Activated naive CD8-positive, alpha-beta T cell treated with anti-CD3 and anti-CD28 coated beads, Interleukin-2, amount 50 U/mL, for 24 hours (primary cell): ENCODE results near the gene AVPI1.
A peak's percentile ranks its signal among the peaks of the same experiment; 100 is the strongest.
"Not testable (repeated sequence)": the region's sequence is repeated elsewhere in the genome, so short reads cannot be mapped to it uniquely, and the experiment has no call there.

ENCODE experiments used
- ATAC-seq: fragments of 150-1000 bp; cut with Tn5 transposase; one replicate; pipeline ENCODE4 v1.10.0; 2021
- DNase-seq: peaks from one replicate; pipeline ENCODE4 v3.0.0; 2021
- H3K27ac Mint-ChIP-seq: one replicate; pipeline ENCODE4 v1.8.0; 2021; ENCODE audit warnings: mild to moderate bottlenecking, mixed read lengths
- H3K27me3 Mint-ChIP-seq: one replicate; pipeline ENCODE4 v1.8.0; 2021; ENCODE audit warnings: mixed read lengths
- H3K36me3 Mint-ChIP-seq: one replicate; pipeline ENCODE4 v1.8.0; 2021; ENCODE audit warnings: low read depth, mixed read lengths
- H3K4me1 Mint-ChIP-seq: one replicate; pipeline ENCODE4 v1.8.0; 2021; ENCODE audit warnings: mixed read lengths
- H3K4me3 Mint-ChIP-seq: one replicate; pipeline ENCODE4 v1.8.0; 2021; ENCODE audit warnings: mild to moderate bottlenecking, moderate library complexity, mixed read lengths
- H3K9me3 Mint-ChIP-seq: one replicate; pipeline ENCODE4 v1.8.0; 2021; ENCODE audit warnings: mixed read lengths

AVPI1 gene

GRCh38 chr10:97644936-97645335 is 42.1 kb downstream of the AVPI1 start:
- Mint-ChIP-seq H3K4me3 (no peak overlapping the region), H3K36me3 (peaks cover 15% of the 10 kb centered on the region), H3K27ac (no peak overlapping the region), H3K27me3 (peaks cover 2% of the 10 kb centered on the region), H3K9me3 (peaks cover 4% of the 10 kb centered on the region), H3K4me1 (peaks cover 39% of the 10 kb centered on the region)
- DNase-seq, result no peak
- ATAC-seq, result no peak

- Mint-ChIP-seq H3K27me3 (peaks cover 2% of the 10 kb centered on the region), H3K4me1 (peaks cover 29% of the 10 kb centered on the region), H3K4me3 (no peak overlapping the region), H3K27ac (no peak overlapping the region), H3K9me3 (peaks cover 4% of the 10 kb centered on the region), H3K36me3 (peaks cover 15% of the 10 kb centered on the region)
- ATAC-seq (no peak), DNase-seq (no peak)
Measured at GRCh38 chr10:97643441-97643985, 43.5 kb downstream of the AVPI1 start.

- not testable (repeated sequence) for DNase-seq, H3K27ac Mint-ChIP-seq, ATAC-seq, H3K9me3 Mint-ChIP-seq, H3K27me3 Mint-ChIP-seq
- H3K4me3 Mint-ChIP-seq, result peak overlapping the region; percentile 94
- H3K4me1 Mint-ChIP-seq, result peaks cover 26% of the 10 kb centered on the region
- H3K36me3 Mint-ChIP-seq, result peaks cover 15% of the 10 kb centered on the region
Measured at GRCh38 chr10:97642471-97643159, 44.4 kb downstream of the AVPI1 start.

- Mint-ChIP-seq H3K27me3 (peaks cover 2% of the 10 kb centered on the region), H3K4me3 (peak overlapping the region; percentile 94), H3K9me3 (peaks cover 4% of the 10 kb centered on the region), H3K4me1 (peaks cover 26% of the 10 kb centered on the region), H3K27ac (peak overlapping the region; percentile 80), H3K36me3 (peaks cover 15% of the 10 kb centered on the region)
- DNase-seq (peak; percentile 30), ATAC-seq (no peak)
Measured at GRCh38 chr10:97640868-97641811, 45.9 kb downstream of the AVPI1 start.

GRCh38 chr10:97640174-97640867 is 46.7 kb downstream of the AVPI1 start, which contains the start of gene PI4K2A:
Gene PI4K2A (plus strand): TSS chr10:97640671. CDS start chr10:97640743, 72 bp downstream.
- peak; percentile 99 for ATAC-seq
- H3K36me3 Mint-ChIP-seq, result peaks cover 11% of the 10 kb centered on the region
- H3K9me3 Mint-ChIP-seq, result peaks cover 4% of the 10 kb centered on the region
- peak within 1 kb of the TSS; percentile 98 for H3K27ac Mint-ChIP-seq
- peaks cover 26% of the 10 kb centered on the region for H3K4me1 Mint-ChIP-seq
- H3K4me3 Mint-ChIP-seq, result peak within 1 kb of the TSS; percentile 94
- peak; percentile 99 for DNase-seq
- H3K27me3 Mint-ChIP-seq, result peaks cover 2% of the 10 kb centered on the region

- H3K27ac Mint-ChIP-seq, H3K36me3 Mint-ChIP-seq, ATAC-seq, H3K9me3 Mint-ChIP-seq, H3K4me3 Mint-ChIP-seq, H3K27me3 Mint-ChIP-seq, DNase-seq: not testable (repeated sequence)
- peaks cover 26% of the 10 kb centered on the region for H3K4me1 Mint-ChIP-seq
Measured at GRCh38 chr10:97639090-97639489, 48.0 kb downstream of the AVPI1 start.

GRCh38 chr10:97635577-97635976 is 51.5 kb downstream of the AVPI1 start:
- peaks cover 7% of the 10 kb centered on the region for H3K36me3 Mint-ChIP-seq
- peaks cover 4% of the 10 kb centered on the region for H3K27me3 Mint-ChIP-seq
- peaks cover 23% of the 10 kb centered on the region for H3K4me1 Mint-ChIP-seq
- H3K27ac Mint-ChIP-seq, result no peak overlapping the region
- peaks cover 4% of the 10 kb centered on the region for H3K9me3 Mint-ChIP-seq
- no peak for ATAC-seq
- DNase-seq, result no peak
- H3K4me3 Mint-ChIP-seq, result no peak overlapping the region

- H3K36me3 Mint-ChIP-seq, result peaks cover 3% of the 10 kb centered on the region
- H3K4me3 Mint-ChIP-seq, result peak overlapping the region; percentile 99
- ATAC-seq (peak; percentile 41), DNase-seq (no peak)
- peaks cover 17% of the 10 kb centered on the region for H3K4me1 Mint-ChIP-seq
- peak overlapping the region; percentile 96 for H3K27ac Mint-ChIP-seq
- H3K9me3 Mint-ChIP-seq, result no peaks in the 10 kb centered on the region
- peaks cover 2% of the 10 kb centered on the region for H3K27me3 Mint-ChIP-seq
Measured at GRCh38 chr10:97633921-97634320, 53.1 kb downstream of the AVPI1 start.

- H3K27me3 Mint-ChIP-seq, result peaks cover 2% of the 10 kb centered on the region
- H3K9me3 Mint-ChIP-seq, result no peaks in the 10 kb centered on the region
- peak within 1 kb of the TSS; percentile 99 for H3K4me3 Mint-ChIP-seq
- peak; percentile 97 for ATAC-seq
- H3K4me1 Mint-ChIP-seq, result peaks cover 17% of the 10 kb centered on the region
- peak within 1 kb of the TSS; percentile 96 for H3K27ac Mint-ChIP-seq
- H3K36me3 Mint-ChIP-seq, result peaks cover 3% of the 10 kb centered on the region
- peak; percentile 90 for DNase-seq
Measured at GRCh38 chr10:97632949-97633884, 53.8 kb downstream of the AVPI1 start, which contains the start of gene MORN4. Gene MORN4 (minus strand): TSS chr10:97633500. CDS start chr10:97619653, 13,847 bp downstream.

- H3K4me3 Mint-ChIP-seq, result no peak overlapping the region
- H3K4me1 Mint-ChIP-seq, result peaks cover 17% of the 10 kb centered on the region
- ATAC-seq (no peak), DNase-seq (no peak)
- no peaks in the 10 kb centered on the region for H3K9me3 Mint-ChIP-seq
- peaks cover 2% of the 10 kb centered on the region for H3K27me3 Mint-ChIP-seq
- no peak overlapping the region for H3K27ac Mint-ChIP-seq
- peaks cover 3% of the 10 kb centered on the region for H3K36me3 Mint-ChIP-seq
Measured at GRCh38 chr10:97631098-97631497, 55.9 kb downstream of the AVPI1 start.

GRCh38 chr10:97629289-97629688 is 57.8 kb downstream of the AVPI1 start:
- H3K4me1 Mint-ChIP-seq, result peaks cover 17% of the 10 kb centered on the region
- no peak overlapping the region for H3K4me3 Mint-ChIP-seq
- peaks cover 3% of the 10 kb centered on the region for H3K36me3 Mint-ChIP-seq
- H3K27ac Mint-ChIP-seq, result no peak overlapping the region
- DNase-seq, result no peak
- peaks cover 2% of the 10 kb centered on the region for H3K27me3 Mint-ChIP-seq
- no peak for ATAC-seq
- no peaks in the 10 kb centered on the region for H3K9me3 Mint-ChIP-seq

GRCh38 chr10:97628228-97628627 is 58.8 kb downstream of the AVPI1 start:
- no peak for DNase-seq
- peaks cover 10% of the 10 kb centered on the region for H3K4me1 Mint-ChIP-seq
- ATAC-seq, result no peak
- H3K27me3 Mint-ChIP-seq, result peaks cover under 1% of the 10 kb centered on the region
- peaks cover 1% of the 10 kb centered on the region for H3K36me3 Mint-ChIP-seq
- no peaks in the 10 kb centered on the region for H3K9me3 Mint-ChIP-seq
- no peak overlapping the region for H3K27ac Mint-ChIP-seq
- no peak overlapping the region for H3K4me3 Mint-ChIP-seq

GRCh38 chr10:97627731-97628130 is 59.3 kb downstream of the AVPI1 start:
- no peaks in the 10 kb centered on the region for H3K9me3 Mint-ChIP-seq
- no peak for DNase-seq
- H3K27ac Mint-ChIP-seq, result no peak overlapping the region
- no peak overlapping the region for H3K4me3 Mint-ChIP-seq
- H3K27me3 Mint-ChIP-seq, result no peaks in the 10 kb centered on the region
- no peak for ATAC-seq
- H3K4me1 Mint-ChIP-seq, result peaks cover 5% of the 10 kb centered on the region
- H3K36me3 Mint-ChIP-seq, result no peaks in the 10 kb centered on the region
